Adrenal gland (tissue), 12 donors: ENCODE results near the gene FHIT. TPM values are rescaled to one million over a fixed set of nuclear protein-coding genes. Genes with fewer than 3 reads are reported as not detected.

Experiments used
- DNase-seq, 7 donors: peaks; one replicate each; pipeline ENCODE4 v3.0.0-alpha.2; 2019 to 2020
- H3K27ac ChIP-seq, 5 donors: fragments of 200-600 bp; sonication (generic) in 4 of 5; 1 replicate in 3 of 5; 2 replicates in 2 of 5; pipeline versions ENCODE4 v1.5.1 to v1.8.0; 2016 to 2020; ENCODE audit warnings: mild to moderate bottlenecking in 1 of 5
- H3K27me3 ChIP-seq: fragments of 200-600 bp; 2 replicates; pipeline ENCODE4 v1.8.0; 2021
- H3K36me3 ChIP-seq, 2 donors: fragments of 200-600 bp; replicated peaks in 1 of 2; 1 replicate in 1 of 2; 2 replicates in 1 of 2; pipeline versions ENCODE4 v1.5.1 to v1.8.0; 2018 to 2022
- H3K4me1 ChIP-seq, 2 donors: fragments of 200-600 bp; replicated peaks in 1 of 2; 1 replicate in 1 of 2; 2 replicates in 1 of 2; pipeline versions ENCODE4 v1.5.1 to v1.8.0; 2018 to 2021
- H3K4me3 ChIP-seq, 4 donors: fragments of 200-600 bp; sonication (generic) in 3 of 4; one replicate each; pipeline ENCODE4 v1.5.1; 2016 to 2018
- H3K9me3 ChIP-seq, 3 donors: fragments of 200-600 bp; sonication (generic) in 1 of 3; replicated peaks in 1 of 3; 1 replicate in 2 of 3; 2 replicates in 1 of 3; pipeline versions ENCODE4 v1.5.1 to v1.8.0; 2016 to 2021
- POLR2A ChIP-seq, 2 donors: fragments of 450-650 bp; IDR thresholded peaks; one replicate each; pipeline ENCODE4 v1.6.1; 2017; ENCODE audit warnings: antibody characterized with exemption in 2 of 2, mild to moderate bottlenecking in 2 of 2, moderate library complexity in 1 of 2
- WGBS, 4 donors: extraction: QIAGEN DNeasy Blood & Tissue Kit in 2 of 4; methylation state at CpG; one replicate each; pipeline versions ENCODE4 v1.1.5 to v1.1.7; 2013 to 2017; 5-methylcytosine and 5-hydroxymethylcytosine counted together
- intact Hi-C, 2 donors: fragments of 100-400 bp; cut with DNase I; formaldehyde crosslinking; loops; one replicate each; pipeline versions ENCODE4 v1.14.1 to v1.15.0; 2022 to 2023
- polyA plus RNA-seq, 3 donors: library from polyadenylated mRNA; stranded (reverse); fragments of 200-250 nt in 2 of 3; fragments of 350-450 nt in 1 of 3; fragmentation: Illumina TruSeq in 1 of 3; extraction: RNeasy Lipid Tissue Mini Kit (QIAGEN cat#74804) in 1 of 3; gene quantifications; one replicate each; pipeline ENCODE4 v1.2.3, GENCODE V29; 2013 to 2014
- total RNA-seq, 9 donors: library from RNA; depleted of rRNA in 4 of 9; stranded (reverse); fragments of >200 nt in 4 of 9; fragments of 120-200 nt in 1 of 9; fragmentation: NEBNext Ultra II Directional in 1 of 9; extraction: Animal tissue kit (Norgen Biotek cat#: 25700) in 1 of 9; gene quantifications; one replicate each; pipeline versions ENCODE4 v1.1.0 to v1.2.4, GENCODE V29; 2013 to 2023
- TF ChIP-seq, protein P1 (sequence below), 6 experiments: fragments of 450-650 bp in 4 of 6; fragments of 200-600 bp in 2 of 6; sonication (generic) in 1 of 6; IDR thresholded peaks; 1 replicate in 5 of 6; 2 replicates in 1 of 6; pipeline versions ENCODE4 v1.5.1 to v1.8.0; 2016 to 2021; ENCODE audit warnings: antibody characterized with exemption in 6 of 6, mild to moderate bottlenecking in 2 of 6, moderate library complexity in 1 of 6
- donor health status: healthy with polysubstance abuse.
- donor health status: Bipolar disorder and iron deficiency.
- donor health status: DM: yes; HTN: yes; CAD: no.
- donor health status: DM: no; HTN: no; CAD: no.
- donor health status: DM: no; HTN: no; CAD: no.
- donor health status: DM: yes; HTN: yes; CAD: no.

Gene FHIT
- total and polyA plus RNA-seq, 12 donors = 14.1 to 43.9 (median 28.8) TPM

DNA sequence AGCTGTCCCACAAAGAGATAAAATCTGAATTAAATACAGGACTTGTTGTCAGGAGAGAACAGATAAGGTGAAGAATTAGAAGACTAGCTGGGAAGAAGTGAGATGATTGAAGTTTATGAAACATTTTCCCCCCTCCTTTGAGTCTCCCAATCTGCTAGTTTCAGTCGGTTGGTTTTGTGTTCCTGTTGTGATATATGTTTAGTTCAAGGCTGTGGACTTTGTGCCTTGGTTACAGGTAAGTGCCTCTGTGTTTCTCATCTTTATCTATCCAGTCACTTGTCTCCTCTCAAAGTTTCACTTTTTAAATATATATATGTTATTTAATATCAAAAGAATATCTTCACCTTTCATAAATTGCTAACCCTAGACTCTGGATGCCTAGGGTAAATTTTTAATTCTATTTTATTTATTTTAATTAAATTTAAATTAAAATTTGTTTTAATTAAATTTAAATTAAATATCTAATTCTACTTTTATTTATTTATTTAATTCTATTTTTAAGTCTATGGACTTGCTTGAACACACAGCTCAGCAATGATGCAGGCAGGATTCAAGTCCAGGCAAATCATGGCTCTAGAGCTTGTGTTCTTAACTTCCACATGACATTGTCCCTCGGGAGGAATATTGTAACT is 190.0 kb downstream of the FHIT start:
- Histone ChIP-seq H3K4me3 (no peak overlapping the region), H3K36me3 (no peaks in the 10 kb centered on the region), H3K27me3 (no peaks in the 10 kb centered on the region), H3K27ac (no peak overlapping the region), H3K4me1 (no peaks in the 10 kb centered on the region), H3K9me3 (no peaks in the 10 kb centered on the region)
- DNase-seq = no peak
- no peak for TF ChIP-seq POLR2A (IDR thresholded peaks at IDR 0.05)
- TF ChIP-seq, protein P1, sequence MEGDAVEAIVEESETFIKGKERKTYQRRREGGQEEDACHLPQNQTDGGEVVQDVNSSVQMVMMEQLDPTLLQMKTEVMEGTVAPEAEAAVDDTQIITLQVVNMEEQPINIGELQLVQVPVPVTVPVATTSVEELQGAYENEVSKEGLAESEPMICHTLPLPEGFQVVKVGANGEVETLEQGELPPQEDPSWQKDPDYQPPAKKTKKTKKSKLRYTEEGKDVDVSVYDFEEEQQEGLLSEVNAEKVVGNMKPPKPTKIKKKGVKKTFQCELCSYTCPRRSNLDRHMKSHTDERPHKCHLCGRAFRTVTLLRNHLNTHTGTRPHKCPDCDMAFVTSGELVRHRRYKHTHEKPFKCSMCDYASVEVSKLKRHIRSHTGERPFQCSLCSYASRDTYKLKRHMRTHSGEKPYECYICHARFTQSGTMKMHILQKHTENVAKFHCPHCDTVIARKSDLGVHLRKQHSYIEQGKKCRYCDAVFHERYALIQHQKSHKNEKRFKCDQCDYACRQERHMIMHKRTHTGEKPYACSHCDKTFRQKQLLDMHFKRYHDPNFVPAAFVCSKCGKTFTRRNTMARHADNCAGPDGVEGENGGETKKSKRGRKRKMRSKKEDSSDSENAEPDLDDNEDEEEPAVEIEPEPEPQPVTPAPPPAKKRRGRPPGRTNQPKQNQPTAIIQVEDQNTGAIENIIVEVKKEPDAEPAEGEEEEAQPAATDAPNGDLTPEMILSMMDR (IDR thresholded peaks at IDR 0.05) = no peak
- 72 to 81% (median 77%) methylated on average over 2 of the region's 2 CpGs for WGBS, 4 donors
- intact Hi-C loops = no loop called here

DNA sequence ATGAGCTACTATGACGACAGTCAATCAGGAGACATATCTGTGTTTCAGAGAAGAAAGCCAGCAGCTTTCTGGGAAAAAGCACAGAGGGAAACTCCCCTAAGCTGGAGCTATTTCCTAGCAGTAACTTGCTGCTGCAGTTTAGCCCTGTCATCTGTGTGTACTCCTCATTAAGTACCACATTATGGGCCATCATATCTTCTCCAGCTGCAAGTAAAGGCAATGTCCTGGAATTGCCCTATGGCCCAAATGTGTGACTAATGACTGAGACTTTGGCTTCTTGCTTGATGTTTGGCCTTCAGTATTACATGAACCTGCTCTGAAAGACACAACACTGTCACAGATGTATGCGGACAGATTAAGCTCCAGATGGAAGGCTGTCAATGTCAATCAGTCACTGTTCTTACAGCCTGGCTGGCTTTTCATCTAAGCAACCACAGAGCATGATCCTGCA is 190.8 kb downstream of the FHIT start:
- 56 to 67% (median 62%) methylated on average over 2 of the region's 2 CpGs for WGBS, 4 donors
- intact Hi-C loops = no loop called here

DNA sequence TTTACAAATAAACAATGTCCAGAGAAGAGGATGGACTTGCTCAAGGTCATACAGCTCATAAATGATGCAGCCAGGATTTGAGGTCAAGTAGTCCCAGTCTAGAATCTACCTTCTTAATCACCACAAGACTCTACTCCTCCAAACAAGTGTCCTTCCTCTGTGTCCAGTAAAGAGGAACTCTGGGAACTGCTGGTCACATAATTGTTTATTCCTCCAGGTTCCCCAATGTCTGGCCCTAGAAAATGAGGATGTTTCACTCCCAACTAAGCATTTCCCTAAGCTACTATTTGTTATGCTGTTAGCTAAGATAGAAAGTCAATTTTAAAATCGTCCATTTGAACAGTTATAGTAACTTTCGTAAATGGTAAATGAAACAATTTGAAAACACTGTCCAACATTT is 192.4 kb downstream of the FHIT start:
- TF ChIP-seq POLR2A (IDR thresholded peaks at IDR 0.05) = no peak
- TF ChIP-seq, protein P1 (IDR thresholded peaks at IDR 0.05) = no peak
- H3K4me1 ChIP-seq = no peaks in the 10 kb centered on the region
- no peaks in the 10 kb centered on the region for H3K27me3 ChIP-seq
- no peak overlapping the region for H3K27ac ChIP-seq
- intact Hi-C loops = no loop called here
- WGBS, 4 donors = 75 to 89% (median 86%) methylated on average over 2 of the region's 2 CpGs
- H3K9me3 ChIP-seq = no peaks in the 10 kb centered on the region
- no peak overlapping the region for H3K4me3 ChIP-seq
- no peak for DNase-seq
- no peaks in the 10 kb centered on the region for H3K36me3 ChIP-seq

More for the DNA sequence above, 190.8 kb downstream of the FHIT start:
- Histone ChIP-seq H3K36me3 (no peaks in the 10 kb centered on the region), H3K27ac (no peak overlapping the region), H3K9me3 (no peaks in the 10 kb centered on the region), H3K4me3 (no peak overlapping the region), H3K27me3 (no peaks in the 10 kb centered on the region), H3K4me1 (no peaks in the 10 kb centered on the region)
- no peak for DNase-seq
- TF ChIP-seq, protein P1 (IDR thresholded peaks at IDR 0.05) = no peak
- no peak for TF ChIP-seq POLR2A (IDR thresholded peaks at IDR 0.05)

DNA sequence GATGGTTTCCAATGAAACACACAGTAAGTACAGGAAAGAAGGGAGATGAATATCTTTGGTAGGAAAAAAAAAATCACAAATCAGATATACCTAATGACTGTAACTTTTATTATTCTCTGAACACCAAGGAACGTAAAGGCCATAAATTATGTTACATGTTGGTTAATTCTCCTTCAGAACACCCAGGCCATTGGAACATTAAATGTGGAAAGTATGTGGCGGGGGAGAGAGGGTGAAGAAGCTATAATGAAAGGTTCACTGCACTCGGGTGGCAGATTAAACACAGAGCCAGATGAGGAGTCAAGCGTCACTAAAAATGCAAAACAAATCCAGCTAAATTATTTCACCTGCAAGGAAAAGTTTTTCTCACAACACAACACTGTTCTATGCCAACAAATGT is 193.8 kb downstream of the FHIT start:
- TF ChIP-seq, protein P1 (IDR thresholded peaks at IDR 0.05) = no peak
- no peak for TF ChIP-seq POLR2A (IDR thresholded peaks at IDR 0.05)
- no peaks in the 10 kb centered on the region for H3K27me3 ChIP-seq
- no peak for DNase-seq
- no peaks in the 10 kb centered on the region for H3K9me3 ChIP-seq
- no peaks in the 10 kb centered on the region for H3K36me3 ChIP-seq
- no peak overlapping the region for H3K4me3 ChIP-seq
- H3K4me1 ChIP-seq = no peaks in the 10 kb centered on the region
- WGBS, 4 donors = 84 to 96% (median 89%) methylated on average over 4 of the region's 4 CpGs
- no peak overlapping the region for H3K27ac ChIP-seq
- intact Hi-C loops = no loop called here
